Measurements from ENCODE around the gene HPN.

GRCh38 chr19:35110974-35111373 lies 69.5 kb downstream of the HPN start:
- TF ChIP-seq CTCF (IDR thresholded peaks at IDR 0.05; ENCODE audit: low read length) (no peak), EZH2 (IDR thresholded peaks at IDR 0.05; ENCODE audit: borderline replicate concordance, low read length) (no peak)
